ENCODE data around the gene ZNF106.

ZNF106 gene

DNA sequence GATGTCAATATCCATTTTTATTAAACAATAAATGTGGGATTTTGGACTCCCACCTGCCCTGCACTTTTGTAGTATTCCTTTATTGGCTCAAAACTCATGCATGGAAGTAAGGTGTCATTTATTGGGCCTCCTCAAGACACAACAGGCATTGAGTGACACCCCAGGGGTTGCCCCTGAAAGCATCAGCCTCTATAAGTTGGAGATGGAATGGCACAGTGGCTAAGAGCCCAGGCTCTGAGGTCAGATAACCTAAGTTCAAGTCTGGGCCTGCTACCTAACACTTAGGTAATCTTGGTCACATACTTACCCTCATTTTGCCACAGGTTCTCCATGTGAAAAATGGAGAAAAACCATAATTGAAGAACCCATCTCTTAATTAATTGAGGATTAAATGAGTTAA lies 127.0 kb downstream of the ZNF106 start:
- no peak overlapping the region for H3K4me3 ChIP-seq (ENCODE audit: low read length)
- TF ChIP-seq, protein P1, sequence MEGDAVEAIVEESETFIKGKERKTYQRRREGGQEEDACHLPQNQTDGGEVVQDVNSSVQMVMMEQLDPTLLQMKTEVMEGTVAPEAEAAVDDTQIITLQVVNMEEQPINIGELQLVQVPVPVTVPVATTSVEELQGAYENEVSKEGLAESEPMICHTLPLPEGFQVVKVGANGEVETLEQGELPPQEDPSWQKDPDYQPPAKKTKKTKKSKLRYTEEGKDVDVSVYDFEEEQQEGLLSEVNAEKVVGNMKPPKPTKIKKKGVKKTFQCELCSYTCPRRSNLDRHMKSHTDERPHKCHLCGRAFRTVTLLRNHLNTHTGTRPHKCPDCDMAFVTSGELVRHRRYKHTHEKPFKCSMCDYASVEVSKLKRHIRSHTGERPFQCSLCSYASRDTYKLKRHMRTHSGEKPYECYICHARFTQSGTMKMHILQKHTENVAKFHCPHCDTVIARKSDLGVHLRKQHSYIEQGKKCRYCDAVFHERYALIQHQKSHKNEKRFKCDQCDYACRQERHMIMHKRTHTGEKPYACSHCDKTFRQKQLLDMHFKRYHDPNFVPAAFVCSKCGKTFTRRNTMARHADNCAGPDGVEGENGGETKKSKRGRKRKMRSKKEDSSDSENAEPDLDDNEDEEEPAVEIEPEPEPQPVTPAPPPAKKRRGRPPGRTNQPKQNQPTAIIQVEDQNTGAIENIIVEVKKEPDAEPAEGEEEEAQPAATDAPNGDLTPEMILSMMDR (conservative IDR thresholded peaks at IDR 0.05; ENCODE audit: low read depth, low read length): no peak
- DNase-seq (ENCODE audit: low read depth): no peak

DNA sequence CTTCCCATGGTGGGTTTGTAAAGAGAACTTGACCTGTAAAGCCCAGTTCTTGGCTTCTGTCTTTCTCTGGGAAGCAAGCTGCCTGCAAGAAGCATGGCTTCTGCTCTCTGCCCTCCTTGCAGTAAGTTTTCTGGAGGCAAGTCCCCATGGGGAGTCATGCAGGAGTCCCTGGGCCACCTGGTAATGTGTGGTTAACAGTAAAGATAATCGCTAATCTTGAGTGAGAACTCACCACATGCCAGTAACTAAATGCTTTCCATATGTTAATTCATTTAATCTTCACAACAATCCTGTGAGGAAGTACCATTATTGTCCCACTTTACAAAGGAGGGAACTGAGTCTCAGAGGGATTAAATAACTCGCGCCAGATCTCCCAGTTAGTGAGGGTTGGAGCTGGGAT lies 127.5 kb downstream of the ZNF106 start:
- TF ChIP-seq, protein P1 (conservative IDR thresholded peaks at IDR 0.05; ENCODE audit: low read depth, low read length): no peak
- no peak for DNase-seq (ENCODE audit: low read depth)
- H3K4me3 ChIP-seq (ENCODE audit: low read length): no peak overlapping the region
